Liver (tissue), 3 donors: ENCODE measurements around the gene AGPAT2.

Source experiments
- ATF3 ChIP-seq: IDR thresholded peaks from 2 replicates; pipeline ENCODE4 v1.6.1; 2016; ENCODE audit warnings: antibody characterized with exemption
- CTCF ChIP-seq: fragments of 150-350 bp; IDR thresholded peaks from 2 replicates; pipeline ENCODE4 v1.5.1; 2017; ENCODE audit warnings: improper control_type of control experiment, low read depth, low read length; ENCODE audit not compliant: missing input control
- EGR1 ChIP-seq, 2 donors: IDR thresholded peaks; 2 replicates each; pipeline ENCODE4 v1.6.1; 2016 to 2018; ENCODE audit warnings: antibody characterized with exemption in 2 of 2, low read depth in 2 of 2
- FOXA1 ChIP-seq: IDR thresholded peaks from 2 replicates; pipeline ENCODE4 v1.6.1; 2016; ENCODE audit warnings: antibody characterized with exemption
- GABPA ChIP-seq, 2 donors: IDR thresholded peaks in 1 of 2; conservative IDR thresholded peaks in 1 of 2; 2 replicates each; pipeline ENCODE4 v1.6.1; 2016; ENCODE audit warnings: antibody characterized with exemption in 2 of 2, mild to moderate bottlenecking in 1 of 2, moderate library complexity in 1 of 2
- HNF4G ChIP-seq: IDR thresholded peaks from 2 replicates; pipeline ENCODE4 v1.6.1; 2016; ENCODE audit warnings: antibody characterized with exemption
- JUND ChIP-seq, 2 donors: IDR thresholded peaks; 2 replicates each; pipeline ENCODE4 v1.6.1; 2016; ENCODE audit warnings: antibody characterized with exemption in 2 of 2
- MAX ChIP-seq: IDR thresholded peaks from 2 replicates; pipeline ENCODE4 v1.6.1; 2016; ENCODE audit warnings: antibody characterized with exemption
- REST ChIP-seq: IDR thresholded peaks from 2 replicates; pipeline ENCODE4 v1.6.1; 2016; ENCODE audit warnings: antibody characterized with exemption, mild to moderate bottlenecking
- TAF1 ChIP-seq: conservative IDR thresholded peaks from 2 replicates; pipeline ENCODE4 v1.6.1; 2016; ENCODE audit warnings: antibody characterized with exemption, mild to moderate bottlenecking
- YY1 ChIP-seq: IDR thresholded peaks from 2 replicates; pipeline ENCODE4 v1.6.1; 2016; ENCODE audit warnings: antibody characterized with exemption, mild to moderate bottlenecking
- ZBTB33 ChIP-seq: IDR thresholded peaks from 2 replicates; pipeline ENCODE4 v1.6.1; 2016; ENCODE audit warnings: antibody characterized with exemption
- donor health status: healthy.
- donor health status: healthy.

- no peak for TF ChIP-seq CTCF
- TF ChIP-seq GABPA (IDR thresholded peaks at IDR 0.05 in 1 of 2, conservative IDR thresholded peaks at IDR 0.05 in 1 of 2) = no peak
- TF ChIP-seq MAX = no peak
- TF ChIP-seq ZBTB33 = no peak
- no peak for TF ChIP-seq REST
- TF ChIP-seq ATF3 = no peak
- no peak for TF ChIP-seq FOXA1
- TF ChIP-seq HNF4G = no peak
- TF ChIP-seq YY1 = no peak
- no peak for TF ChIP-seq JUND (IDR thresholded peaks at IDR 0.05)
- no peak for TF ChIP-seq TAF1
- no peak for TF ChIP-seq EGR1 (IDR thresholded peaks at IDR 0.05; ENCODE audit: low read depth in 2 of 2)
These were observed 25.5 kb downstream of the AGPAT2 start for GRCh38 chr9:136661641-136662325.
